Heart left ventricle (tissue), 16 donors: ENCODE measurements around the gene KDELR1. TPM values are rescaled to one million over a fixed set of nuclear protein-coding genes. Genes with fewer than 3 reads are reported as not detected.

ENCODE experiments used
- ATAC-seq, 4 donors: fragments of 200-7000 bp; cut with Tn5 transposase; one replicate each; pipeline ENCODE4 v1.9.1; 2020 to 2022; ENCODE audit warnings: moderate library complexity in 4 of 4, mild to moderate bottlenecking in 3 of 4, moderate number of reproducible peaks in 1 of 4
- DNase-seq, 5 donors: peaks; one replicate each; pipeline ENCODE4 v3.0.0-alpha.2; 2020
- H3K27ac ChIP-seq, 12 donors: fragments of 200-600 bp; sonication (generic) in 4 of 12; one replicate each; pipeline versions ENCODE4 v1.5.0 to v1.8.0; 2016 to 2022; ENCODE audit warnings: mild to moderate bottlenecking in 2 of 12
- H3K27me3 ChIP-seq, 9 donors: fragments of 200-600 bp; sonication (generic) in 2 of 9; one replicate each; pipeline versions ENCODE4 v1.5.1 to v1.8.0; 2016 to 2022; ENCODE audit warnings: mild to moderate bottlenecking in 3 of 9
- H3K36me3 ChIP-seq, 9 donors: fragments of 200-600 bp; sonication (generic) in 2 of 9; one replicate each; pipeline versions ENCODE4 v1.5.0 to v1.8.0; 2018 to 2022; ENCODE audit warnings: mild to moderate bottlenecking in 2 of 9
- H3K4me1 ChIP-seq, 12 donors: fragments of 200-600 bp; sonication (generic) in 4 of 12; one replicate each; pipeline versions ENCODE4 v1.5.0 to v1.8.0; 2016 to 2022; ENCODE audit warnings: mild to moderate bottlenecking in 3 of 12
- H3K4me3 ChIP-seq, 12 donors: fragments of 200-600 bp; sonication (generic) in 4 of 12; one replicate each; pipeline versions ENCODE4 v1.5.0 to v1.8.0; 2017 to 2022; ENCODE audit warnings: mild to moderate bottlenecking in 9 of 12, moderate library complexity in 4 of 12
- H3K9me3 ChIP-seq, 12 donors: fragments of 200-600 bp; sonication (generic) in 4 of 12; one replicate each; pipeline versions ENCODE4 v1.5.0 to v1.8.0; 2016 to 2022; ENCODE audit warnings: mild to moderate bottlenecking in 1 of 12
- CTCF ChIP-seq, 12 donors: fragments of 200-600 bp; sonication (generic) in 4 of 12; IDR thresholded peaks; one replicate each; pipeline versions ENCODE4 v1.5.0 to v1.8.0; 2018 to 2022; ENCODE audit warnings: antibody characterized with exemption in 12 of 12, mild to moderate bottlenecking in 5 of 12
- POLR2A ChIP-seq, 2 donors: fragments of 450-650 bp; IDR thresholded peaks; one replicate each; pipeline ENCODE4 v1.6.1; 2017; ENCODE audit warnings: antibody characterized with exemption in 2 of 2, mild to moderate bottlenecking in 2 of 2, moderate library complexity in 2 of 2
- WGBS, 4 donors: extraction: QIAGEN DNeasy Blood & Tissue Kit in 2 of 4; methylation state at CpG; one replicate each; pipeline versions ENCODE4 v1.1.5 to v1.1.7; 2013 to 2018; 5-methylcytosine and 5-hydroxymethylcytosine counted together
- intact Hi-C, 10 donors: fragments of 100-400 bp; cut with DNase I; formaldehyde crosslinking; loops; one replicate each; pipeline versions ENCODE4 v1.11.1 to v1.14.2; 2022
- polyA plus RNA-seq, 2 donors: library from polyadenylated mRNA; stranded (reverse); fragments of 200-250 nt; gene quantifications; one replicate each; pipeline ENCODE4 v1.2.3, GENCODE V29; 2013
- total RNA-seq, 9 donors: library from RNA; depleted of rRNA in 2 of 9; stranded (reverse); fragments of >200 nt in 2 of 9; fragmentation: NEBNext Ultra II Directional in 3 of 9; extraction: Animal tissue kit (Norgen Biotek cat#: 25700) in 3 of 9; gene quantifications; one replicate each; pipeline versions ENCODE4 v1.1.0 to v1.2.4, GENCODE V29; 2016 to 2023
- donor health status: ischemic (EF 13 %, LVEDD 7.1; RV severe dilation, severe dysfunction).
- donor health status: healthy with polysubstance abuse.
- donor health status: DM: no; HTN: yes; CAD: no.
- donor health status: DM: no; HTN: no; CAD: no.
- donor health status: ischemic (EF 25% LVEDD 6.9; RV normal size, moderate dysfunction).
- donor health status: ischemic (EF 25% LVEDD 5.7; RV mildly dilated, moderate dysfunction).
- donor health status: healthy.
- donor health status: DM: yes; HTN: yes; CAD: no.
- donor health status: ischemic (EF 35%, LVEDD 5.7; RV mildly dilated, moderate dysfunction).
- donor health status: nonischemic (EF 11% LVEDD 7.7; RV severe dilation, severe dysfunction).
- donor health status: DM: yes; HTN: yes; CAD: no.
- donor health status: PGD.
- donor health status: ischemic (EF 29% LVEDD 5.4; RV normal size, mild dysfunction).
- donor health status: nonischemic (EF 23%, LVEDD 6.1; RV moderate dilation, normal function).

The KDELR1 gene
- total and polyA plus RNA-seq, 11 donors = 60.0 to 113 (median 79.1) TPM

DNA sequence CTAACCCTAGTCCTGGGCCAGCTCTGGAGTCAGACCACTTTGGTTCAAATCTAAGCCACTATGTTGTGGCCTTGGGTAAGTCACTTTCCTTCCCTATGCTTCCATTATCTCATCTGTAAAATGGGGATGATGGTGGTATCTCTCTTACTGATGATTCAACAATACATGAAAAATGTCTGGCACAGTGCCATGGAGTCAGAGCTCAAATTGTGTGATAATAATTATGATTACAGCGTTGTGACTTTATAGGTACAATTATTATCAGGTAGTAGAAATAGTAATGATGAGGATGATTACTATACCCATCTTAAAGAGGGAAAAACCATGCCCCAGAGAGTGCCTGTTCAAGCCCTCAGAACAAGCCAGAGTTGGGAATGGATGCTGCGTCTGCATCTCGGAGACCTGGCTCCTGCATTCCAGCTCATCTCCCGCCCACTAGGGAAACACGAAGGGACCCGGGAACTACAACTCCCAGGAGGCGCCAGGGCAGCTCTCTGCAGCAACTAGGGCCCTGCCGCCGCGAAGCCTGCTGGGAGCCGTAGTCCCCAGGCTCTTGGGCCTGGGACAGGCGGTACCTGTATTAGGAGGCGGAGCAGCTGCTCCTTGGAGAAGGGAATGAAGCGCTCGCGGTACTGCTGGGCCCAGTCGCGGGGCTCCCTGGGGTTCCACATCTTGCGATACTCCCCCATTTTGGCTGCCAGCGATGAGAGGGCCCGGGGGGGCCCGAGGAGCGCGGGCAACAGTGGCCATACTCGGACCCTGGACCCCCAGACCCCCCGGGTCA, 28.4 kb downstream of the KDELR1 start:
- WGBS, 4 donors = 4 to 8% (median 5%) methylated on average over 11 to 26 of the region's 26 CpGs
- peak; percentile 88 to 93 (median 90) for ATAC-seq
- Histone ChIP-seq H3K4me3 (peak overlapping the region; percentile 57 to 85 (median 68)), H3K9me3 (no peaks in the 10 kb centered on the region), H3K4me1 (peaks cover 0 to 18% (median 5%) of the 10 kb centered on the region in 12 donors), H3K27me3 (no peaks in the 10 kb centered on the region), H3K36me3 (peaks cover 0 to 12% (median 3%) of the 10 kb centered on the region in 9 donors), H3K27ac (peak overlapping the region; percentile 82 to 100 (median 95))
- intact Hi-C loops = loop anchor here in 3 of 10 donors (5.0 kb wide), 1 partner anchor 41 kb away; a partner anchor contains a TSS
- TF ChIP-seq CTCF (IDR thresholded peaks at IDR 0.05) = peak in 1 of 12 donors; percentile 21
- TF ChIP-seq POLR2A (IDR thresholded peaks at IDR 0.05) = peak in 1 of 2 donors; percentile 41
- DNase-seq = peak; percentile 95 to 97 (median 97)

DNA sequence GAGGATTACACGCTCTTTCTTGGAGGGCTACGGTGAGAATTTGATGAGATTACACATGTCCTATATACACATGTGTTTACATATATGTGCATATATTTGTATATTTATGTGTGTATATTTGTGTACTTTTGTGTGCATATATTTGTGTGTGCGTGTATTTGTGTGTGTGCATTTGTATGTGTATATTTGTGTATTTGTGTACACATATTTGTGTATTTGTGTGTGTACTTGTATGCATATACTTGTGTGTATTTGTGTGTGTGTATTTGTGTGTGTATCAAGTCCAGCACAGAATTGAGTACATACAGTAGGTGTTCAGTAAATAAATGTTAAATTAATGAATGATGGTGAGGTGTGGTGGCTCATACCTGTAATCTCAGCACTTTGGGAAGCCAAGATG, 29.4 kb downstream of the KDELR1 start:
- DNase-seq (no peak), ATAC-seq (no peak)
- Histone ChIP-seq H3K27ac (no peak overlapping the region), H3K36me3 (peaks cover 0 to 12% (median 3%) of the 10 kb centered on the region in 9 donors), H3K4me1 (peaks cover 0 to 18% (median 5%) of the 10 kb centered on the region in 12 donors), H3K9me3 (no peaks in the 10 kb centered on the region), H3K4me3 (no peak overlapping the region), H3K27me3 (no peaks in the 10 kb centered on the region)
- WGBS, 4 donors = 95 to 96% (median 96%) methylated on average over 3 of the region's 3 CpGs
- intact Hi-C loops = loop anchor here in 3 of 10 donors (5.0 kb wide), 1 partner anchor 40 kb away; a partner anchor contains a TSS
- TF ChIP-seq CTCF (IDR thresholded peaks at IDR 0.05) (no peak), POLR2A (IDR thresholded peaks at IDR 0.05) (no peak)

DNA sequence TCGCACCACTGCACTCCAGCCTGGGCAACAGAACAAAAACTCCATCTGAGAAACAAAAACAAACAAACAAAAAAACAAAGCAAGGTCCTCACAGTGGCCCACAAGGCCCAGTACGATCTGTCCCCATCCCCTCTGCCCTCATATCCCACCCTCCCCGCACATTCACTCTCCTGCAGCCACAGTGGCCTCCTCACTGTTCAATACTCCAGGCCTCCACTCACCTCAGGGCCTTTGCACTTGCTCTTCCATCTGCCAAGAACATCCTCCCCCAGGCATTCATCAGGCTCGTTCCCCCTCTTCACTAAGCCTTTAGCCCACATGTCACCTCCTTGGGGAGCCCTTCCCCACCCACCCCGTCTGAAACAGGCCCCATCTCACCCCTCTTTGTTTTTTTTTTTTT, 32.2 kb downstream of the KDELR1 start:
- no peak for DNase-seq
- H3K4me1 ChIP-seq = peaks cover 0 to 13% (median under 1%) of the 10 kb centered on the region in 12 donors
- no peak overlapping the region for H3K4me3 ChIP-seq
- H3K36me3 ChIP-seq = peaks cover 0 to 12% (median 3%) of the 10 kb centered on the region in 9 donors
- H3K27ac ChIP-seq = no peak overlapping the region
- WGBS, 4 donors = 96 to 98% (median 97%) methylated on average over 5 of the region's 5 CpGs
- H3K9me3 ChIP-seq = no peaks in the 10 kb centered on the region
- TF ChIP-seq CTCF (IDR thresholded peaks at IDR 0.05) = no peak
- TF ChIP-seq POLR2A (IDR thresholded peaks at IDR 0.05) = no peak
- intact Hi-C loops = no loop called here
- H3K27me3 ChIP-seq = no peaks in the 10 kb centered on the region
- no peak for ATAC-seq

- Histone ChIP-seq H3K9me3 (no peaks in the 10 kb centered on the region), H3K27ac (no peak overlapping the region), H3K4me3 (no peak overlapping the region), H3K27me3 (no peaks in the 10 kb centered on the region), H3K36me3 (peaks cover 0 to 12% (median 3%) of the 10 kb centered on the region in 9 donors), H3K4me1 (no peaks in the 10 kb centered on the region)
- DNase-seq (no peak), ATAC-seq (no peak)
- intact Hi-C loops = no loop called here
- TF ChIP-seq CTCF (IDR thresholded peaks at IDR 0.05) (no peak), POLR2A (IDR thresholded peaks at IDR 0.05) (no peak)
- WGBS, 4 donors = 83 to 92% (median 89%) methylated on average over 11 to 12 of the region's 12 CpGs
These were observed 35.9 kb downstream of the KDELR1 start for GRCh38 chr19:48355365-48355954.
